GM21529 (cell line): ENCODE data around the gene PIP5KL1.

Source experiments
- ATAC-seq: cut with Tn5 transposase; IDR thresholded peaks from one replicate; pipeline ENCODE4 v1.9.1; 2021; ENCODE audit not compliant: unreplicated experiment

Gene PIP5KL1

DNA sequence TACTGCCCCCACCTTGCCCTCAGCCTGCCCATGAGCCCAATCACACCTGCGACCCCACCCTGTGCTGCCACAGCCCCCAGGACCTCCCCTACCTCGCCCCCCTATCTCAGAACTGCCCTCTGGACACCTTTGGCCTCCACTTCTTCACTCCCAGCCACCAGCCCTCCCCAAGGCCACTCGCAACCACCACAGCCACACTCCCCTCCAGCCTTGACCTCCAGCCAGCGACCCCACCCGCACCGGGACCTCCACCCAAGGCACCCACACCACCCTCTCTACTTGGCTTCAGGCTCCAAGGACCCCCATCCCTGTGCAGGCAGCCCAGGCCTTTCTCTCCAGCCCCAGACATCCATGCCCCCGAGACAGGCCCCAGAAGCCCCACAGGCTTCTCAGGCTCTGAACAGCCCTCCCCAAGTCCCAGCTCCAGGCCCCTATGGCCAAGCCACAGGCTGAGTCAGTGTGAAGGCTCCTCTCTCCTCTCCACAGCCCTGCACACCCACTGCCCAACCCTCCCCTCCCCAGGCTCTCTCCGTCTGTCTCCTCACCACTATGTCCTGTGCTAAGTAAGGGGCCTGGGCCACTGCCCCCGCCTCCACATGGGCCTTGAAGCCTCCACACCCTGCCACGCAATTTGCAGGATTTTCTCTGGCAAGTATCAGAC is 55.1 kb downstream of the PIP5KL1 start:
- no peak for ATAC-seq

DNA sequence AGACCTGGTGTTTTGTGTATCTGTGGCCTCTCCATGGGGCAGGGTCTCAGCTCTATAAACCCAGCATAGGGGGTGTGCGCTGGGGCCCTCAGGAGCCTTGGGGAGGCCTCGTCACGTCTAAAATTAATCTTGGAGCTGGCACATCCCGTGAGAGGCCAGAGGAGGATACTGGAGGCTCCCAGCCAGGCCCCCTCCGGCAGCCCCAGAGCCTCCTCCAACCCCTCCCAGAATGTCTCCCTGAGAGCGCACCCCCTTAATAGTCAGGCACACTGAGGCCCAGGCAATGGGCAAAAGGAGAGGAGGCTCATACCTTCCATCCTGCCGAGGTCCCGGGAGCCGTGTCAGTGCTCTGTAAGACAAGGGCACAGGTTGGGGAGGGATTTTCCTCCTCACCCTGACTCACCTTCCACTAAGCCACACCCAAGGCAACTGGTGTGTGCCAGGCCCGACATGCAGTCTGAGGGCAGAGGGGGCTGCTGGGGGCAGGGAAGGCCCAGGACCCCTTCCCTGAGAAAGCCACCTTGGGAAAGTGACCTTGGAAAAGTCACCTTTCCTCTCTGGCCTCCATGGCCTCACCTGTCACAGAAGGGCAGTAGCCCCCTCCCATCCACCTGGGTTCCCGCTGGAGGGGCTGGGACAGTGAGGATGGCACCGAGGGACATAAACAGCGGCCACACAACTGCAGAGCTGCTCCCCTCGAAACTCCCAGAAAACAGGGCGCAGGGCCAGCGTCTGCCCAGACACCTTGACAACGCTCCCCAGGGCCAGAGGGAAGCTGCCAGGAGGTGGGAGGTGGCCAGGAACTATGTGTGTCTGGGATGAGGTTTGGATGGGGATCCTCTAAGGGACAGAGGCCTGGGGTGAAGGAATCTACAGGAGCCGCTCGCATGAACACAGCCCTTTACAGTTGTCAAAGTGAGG is 56.0 kb downstream of the PIP5KL1 start:
- ATAC-seq = no peak

DNA sequence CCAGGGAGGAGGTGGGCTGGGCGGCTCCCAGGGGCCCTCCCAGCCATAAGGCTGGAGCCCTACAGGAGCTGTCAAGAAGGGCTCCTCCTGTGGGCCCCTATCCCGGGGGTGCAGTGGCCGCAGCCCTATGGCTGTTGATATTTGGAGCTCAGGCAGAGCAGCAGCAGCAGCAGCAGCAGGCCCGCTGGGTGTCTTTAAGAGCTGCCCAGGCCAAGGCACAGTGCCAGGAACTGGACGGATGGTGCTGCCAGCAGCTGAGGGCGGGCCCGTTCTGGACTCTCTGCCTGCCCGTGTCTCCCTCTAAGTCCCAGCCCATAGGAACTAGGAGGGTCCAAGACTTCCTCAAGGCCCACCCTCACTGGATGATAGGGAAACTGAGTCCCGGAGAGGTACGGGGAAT is 56.7 kb downstream of the PIP5KL1 start:
- no peak for ATAC-seq

DNA sequence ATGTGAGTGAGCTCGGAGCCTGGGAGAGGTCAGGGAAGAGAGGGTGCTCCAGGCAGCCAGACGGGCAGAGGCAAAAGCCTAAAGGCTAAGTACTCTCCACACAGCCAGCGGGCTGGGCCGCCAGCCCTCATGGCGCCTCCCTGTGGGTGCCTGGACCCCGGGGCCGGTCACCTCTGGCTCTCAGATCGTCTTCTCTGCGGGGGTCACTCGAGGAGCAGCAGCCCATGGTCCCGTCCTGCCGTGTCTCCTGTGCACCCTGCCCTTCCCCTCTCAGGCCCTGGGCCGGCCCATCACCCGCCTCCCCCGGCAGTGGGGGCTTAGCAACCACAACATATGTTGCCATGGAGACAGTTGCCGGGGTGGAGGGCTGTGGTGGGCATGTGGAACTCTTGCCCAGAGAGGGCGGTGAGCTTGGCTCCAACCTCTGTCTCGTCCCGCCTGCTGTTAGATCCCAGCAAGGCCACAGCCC is 57.3 kb downstream of the PIP5KL1 start:
- ATAC-seq = no peak

DNA sequence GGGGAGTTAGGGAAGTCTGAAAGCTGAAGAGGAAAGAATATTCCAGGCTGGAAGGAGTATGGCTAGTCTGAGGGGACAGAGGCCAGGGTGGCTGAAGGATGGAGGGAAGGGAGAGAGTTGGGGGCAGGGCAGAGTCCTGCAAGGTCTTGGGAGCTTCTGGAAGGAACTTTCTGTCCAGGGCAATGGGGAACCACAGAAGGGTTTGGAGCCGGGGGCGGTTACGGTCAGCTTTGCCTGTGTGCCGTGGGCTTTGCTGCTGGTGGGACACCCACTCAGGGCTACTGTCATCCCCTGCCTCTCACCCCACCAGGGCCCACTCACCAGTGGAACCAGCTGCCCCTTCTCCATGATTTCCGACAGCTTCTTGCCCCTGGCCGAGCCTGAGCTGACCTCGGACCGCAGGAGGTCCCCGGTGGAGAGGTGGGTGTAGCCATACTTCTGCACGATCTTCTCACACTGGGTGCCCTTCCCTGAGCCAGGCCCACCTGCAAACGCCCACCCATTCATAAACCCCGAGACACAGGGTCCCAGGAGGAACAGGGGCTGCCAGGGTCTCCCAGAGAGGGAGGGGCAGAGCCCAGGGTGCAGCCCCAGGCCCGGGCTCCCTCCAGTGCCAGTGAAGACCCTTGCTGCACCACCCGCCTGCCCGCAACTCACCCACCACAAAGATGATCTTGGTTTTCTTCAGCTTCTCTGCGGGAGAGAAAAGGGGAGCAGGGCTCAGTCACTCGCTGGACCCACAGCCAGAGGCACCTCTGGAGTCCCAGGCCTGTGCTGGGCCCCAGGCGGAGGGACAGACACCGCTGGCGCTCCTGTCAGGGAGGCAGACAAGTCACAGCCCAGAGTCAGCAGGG is 58.0 kb downstream of the PIP5KL1 start:
- no peak for ATAC-seq

DNA sequence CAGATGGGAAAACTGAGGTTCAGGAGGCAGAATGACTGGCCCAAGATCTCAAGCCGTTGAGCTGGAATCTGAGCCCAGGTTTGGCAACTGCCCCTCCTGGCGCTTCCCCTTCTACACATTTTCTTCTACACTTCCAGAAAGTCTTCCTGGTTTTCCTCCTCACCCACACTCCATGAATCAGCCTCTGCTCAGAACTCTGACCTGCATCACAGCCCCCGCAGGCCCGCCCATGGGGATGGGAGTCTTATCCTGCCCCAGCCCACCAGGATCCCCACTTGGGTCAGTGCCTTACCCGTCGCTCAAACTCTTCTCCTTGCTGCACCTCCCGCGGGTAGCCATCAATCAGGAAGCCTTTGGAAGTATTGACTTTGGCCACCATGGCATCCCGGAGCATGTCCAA is 59.0 kb downstream of the PIP5KL1 start:
- no peak for ATAC-seq

DNA sequence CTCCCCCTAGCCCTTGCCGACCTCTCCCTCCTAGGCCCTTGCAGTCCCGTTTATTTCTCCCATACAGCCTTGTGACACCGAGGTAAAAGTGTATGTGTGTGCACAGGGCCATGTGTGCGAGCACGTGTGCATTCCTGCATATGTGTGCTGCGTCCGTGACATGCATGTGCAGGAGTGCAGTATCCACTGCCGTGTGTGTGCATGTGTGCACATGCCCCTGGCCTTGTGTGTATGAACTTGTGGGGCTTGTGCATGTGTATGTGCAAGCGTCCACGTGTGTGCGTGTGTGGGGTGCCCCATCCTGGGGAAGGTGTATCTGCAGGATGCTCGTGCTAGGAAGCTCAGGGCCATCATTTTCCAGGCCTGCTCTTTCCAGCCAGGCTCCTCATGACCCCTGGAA is 59.7 kb downstream of the PIP5KL1 start:
- ATAC-seq = no peak
